ENCODE results near the gene ABCD3. TPM values are rescaled to one million over a fixed set of nuclear protein-coding genes. Genes with fewer than 3 reads are reported as not detected.
A peak's percentile ranks its signal among the peaks of the same experiment; 100 is the strongest.
"Not testable (repeated sequence)": the region's sequence is repeated elsewhere in the genome, so short reads cannot be mapped to it uniquely, and the experiment has no call there.

The ABCD3 gene
- 10 to 100 TPM; 37.2 to 88.3 (median 58.1) TPM for total RNA-seq

GRCh38 chr1:94417978-94418663, at the start of gene ABCD3:
TSS of gene ABCD3 (plus strand) at chr1:94418389. CDS start at chr1:94418479, 90 bp downstream.
- peak; percentile 97 for DNase-seq
- Histone ChIP-seq H3K4me1 (peaks cover 16 to 49% (median 38%) of the 10 kb centered on the region in 4 donors), H3K4me3 (peak within 1 kb of the TSS; percentile 83 to 92 (median 89)), H3K9me3 (no peaks in the 10 kb centered on the region), H3K36me3 (no peaks in the 10 kb centered on the region), H3K27ac (peak within 1 kb of the TSS; percentile 94 to 95 (median 95)), H3K27me3 (no peaks in the 10 kb centered on the region)
- peak; percentile 91 to 97 (median 95) for TF ChIP-seq POLR2AphosphoS5 (IDR thresholded peaks at IDR 0.05)
- TF ChIP-seq POLR2A (IDR thresholded peaks at IDR 0.05), result peak; percentile 87
- no peak for TF ChIP-seq EP300 (IDR thresholded peaks at IDR 0.05; ENCODE audit: low read depth)
- in situ Hi-C loops (cut with MboI; ENCODE audit: low pct_ligation_motif_present in 1 of 4, low pct_unique_long_range_greater_than_20kb in 1 of 4, low sequenced_read_pairs in 3 of 4), result no loop called here
- WGBS, 2 donors (ENCODE audit: low coverage in 1 of 2), result 0% methylated on average over 9 to 75 of the region's 84 CpGs
- intact Hi-C loops (cut with DNase I; ENCODE audit: low total_unique reads), result no loop called here

- H3K4me1 ChIP-seq; H3K4me3 ChIP-seq; H3K27me3 ChIP-seq; H3K27ac ChIP-seq; DNase-seq; intact Hi-C loops (cut with DNase I; ENCODE audit: low total_unique reads); H3K36me3 ChIP-seq; in situ Hi-C loops (cut with MboI; ENCODE audit: low pct_ligation_motif_present in 1 of 4, low pct_unique_long_range_greater_than_20kb in 1 of 4, low sequenced_read_pairs in 3 of 4); H3K9me3 ChIP-seq: not testable (repeated sequence)
Observed at GRCh38 chr1:94372771-94373170, 45.4 kb upstream of the ABCD3 start.

DNA sequence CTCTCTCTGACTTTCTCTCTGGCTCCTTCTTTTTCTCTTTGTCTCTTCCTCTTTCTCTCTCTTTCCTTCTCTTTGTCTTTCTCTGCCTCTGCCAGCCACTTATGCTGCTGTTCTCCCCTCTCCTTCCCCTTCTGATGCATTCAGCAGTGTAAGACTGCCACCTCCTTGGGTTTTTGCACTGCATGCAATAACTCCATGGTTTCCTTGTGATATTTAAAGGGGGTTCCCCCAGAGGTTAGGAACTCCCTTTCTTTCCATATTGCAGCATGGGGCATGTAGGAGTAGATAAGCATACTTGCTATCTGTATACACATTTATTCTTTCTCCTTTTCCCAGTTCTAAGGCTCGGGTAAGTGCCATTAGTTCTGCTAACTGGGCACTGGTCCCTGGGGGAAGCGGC, 44.9 kb upstream of the ABCD3 start:
- in situ Hi-C loops (cut with MboI; ENCODE audit: low pct_ligation_motif_present in 1 of 4, low pct_unique_long_range_greater_than_20kb in 1 of 4, low sequenced_read_pairs in 3 of 4), result not testable (repeated sequence)
- WGBS, 2 donors (ENCODE audit: low coverage in 1 of 2), result 31 to 60% methylated on average over 2 of the region's 2 CpGs

DNA sequence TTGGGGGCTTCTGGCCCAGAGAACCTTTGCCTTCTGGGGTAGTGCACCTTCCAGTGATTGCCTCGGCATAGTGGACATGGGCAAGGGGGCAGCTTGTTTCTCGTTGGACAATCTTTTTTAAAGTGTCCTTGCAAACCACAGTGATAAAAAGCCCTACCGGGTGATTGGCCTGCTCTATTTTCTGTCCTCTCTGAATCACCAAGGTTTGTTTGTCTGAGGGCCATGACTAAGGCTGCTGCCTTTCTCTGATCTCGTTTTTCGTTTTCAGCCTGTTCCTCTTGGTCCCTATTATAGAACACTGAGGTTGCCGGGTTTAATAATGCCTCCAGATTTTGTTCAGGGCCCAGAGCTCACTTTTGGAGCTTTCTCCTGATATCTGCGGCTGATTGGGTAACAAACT, 42.5 kb upstream of the ABCD3 start:
- H3K4me1 ChIP-seq; H3K4me3 ChIP-seq; H3K27ac ChIP-seq; intact Hi-C loops (cut with DNase I; ENCODE audit: low total_unique reads); DNase-seq; H3K27me3 ChIP-seq; H3K36me3 ChIP-seq; H3K9me3 ChIP-seq; in situ Hi-C loops (cut with MboI; ENCODE audit: low pct_ligation_motif_present in 1 of 4, low pct_unique_long_range_greater_than_20kb in 1 of 4, low sequenced_read_pairs in 3 of 4): not testable (repeated sequence)
- WGBS, 2 donors (ENCODE audit: low coverage in 1 of 2), result 78 to 89% methylated on average over 5 to 7 of the region's 7 CpGs

More for the DNA sequence above, 44.9 kb upstream of the ABCD3 start:
- H3K4me1 ChIP-seq; DNase-seq; intact Hi-C loops (cut with DNase I; ENCODE audit: low total_unique reads); H3K4me3 ChIP-seq; H3K9me3 ChIP-seq; H3K36me3 ChIP-seq; H3K27me3 ChIP-seq; H3K27ac ChIP-seq: not testable (repeated sequence)

DNA sequence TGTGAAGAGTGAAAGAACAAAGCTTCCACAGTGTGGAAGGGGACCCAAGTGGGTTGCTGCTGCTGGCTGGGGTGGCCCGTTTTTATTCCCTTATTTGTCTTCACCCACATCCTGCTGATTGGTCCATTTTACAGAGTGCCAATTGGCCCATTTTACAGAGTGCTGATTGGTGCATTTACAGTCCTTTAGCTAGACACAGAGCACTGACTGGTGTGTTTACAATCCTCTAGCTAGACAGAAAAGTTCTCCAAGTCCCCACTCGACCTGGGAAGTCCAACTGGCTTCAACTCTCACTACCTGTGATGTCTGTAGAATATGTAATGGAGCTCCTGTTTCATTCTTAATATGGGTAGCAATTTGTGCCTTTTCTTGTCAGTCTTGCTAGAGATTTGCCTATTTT, 39.7 kb upstream of the ABCD3 start:
- DNase-seq; intact Hi-C loops (cut with DNase I; ENCODE audit: low total_unique reads); H3K36me3 ChIP-seq; H3K9me3 ChIP-seq; H3K4me3 ChIP-seq; H3K27ac ChIP-seq; H3K27me3 ChIP-seq; in situ Hi-C loops (cut with MboI; ENCODE audit: low pct_ligation_motif_present in 1 of 4, low pct_unique_long_range_greater_than_20kb in 1 of 4, low sequenced_read_pairs in 3 of 4): not testable (repeated sequence)
- WGBS, 2 donors (ENCODE audit: low coverage in 1 of 2), result 67 to 71% methylated on average over 2 of the region's 2 CpGs
- peaks cover 0 to 14% (median 6%) of the 10 kb centered on the region in 4 donors for H3K4me1 ChIP-seq

- Histone ChIP-seq H3K36me3 (no peaks in the 10 kb centered on the region), H3K27me3 (no peaks in the 10 kb centered on the region), H3K4me3 (no peak overlapping the region), H3K4me1 (peaks cover 0 to 20% (median 10%) of the 10 kb centered on the region in 4 donors), H3K9me3 (no peaks in the 10 kb centered on the region), H3K27ac (no peak overlapping the region)
- no peak for TF ChIP-seq EP300 (IDR thresholded peaks at IDR 0.05; ENCODE audit: low read depth)
- peak; percentile 15 for DNase-seq
- in situ Hi-C loops (cut with MboI; ENCODE audit: low pct_ligation_motif_present in 1 of 4, low pct_unique_long_range_greater_than_20kb in 1 of 4, low sequenced_read_pairs in 3 of 4), result no loop called here
- intact Hi-C loops (cut with DNase I; ENCODE audit: low total_unique reads), result no loop called here
- 84 to 100% methylated on average over 3 of the region's 3 CpGs for WGBS, 2 donors (ENCODE audit: low coverage in 1 of 2)
Observed at GRCh38 chr1:94379615-94380014, 38.6 kb upstream of the ABCD3 start.

- H3K36me3 ChIP-seq, result no peaks in the 10 kb centered on the region
- H3K9me3 ChIP-seq, result no peaks in the 10 kb centered on the region
- WGBS, 2 donors (ENCODE audit: low coverage in 1 of 2), result 27 to 69% methylated on average over 2 to 3 of the region's 3 CpGs
- H3K4me1 ChIP-seq, result peaks cover 0 to 40% (median 23%) of the 10 kb centered on the region in 4 donors
- no peak overlapping the region for H3K4me3 ChIP-seq
- in situ Hi-C loops (cut with MboI; ENCODE audit: low pct_ligation_motif_present in 1 of 4, low pct_unique_long_range_greater_than_20kb in 1 of 4, low sequenced_read_pairs in 3 of 4) (no loop called here), intact Hi-C loops (cut with DNase I; ENCODE audit: low total_unique reads) (no loop called here)
- DNase-seq, result peak; percentile 48
- no peaks in the 10 kb centered on the region for H3K27me3 ChIP-seq
- TF ChIP-seq POLR2AphosphoS5 (IDR thresholded peaks at IDR 0.05), result no peak
- H3K27ac ChIP-seq, result peak overlapping the region in 3 of 4 donors; percentile 12 to 25 (median 19)
Observed at GRCh38 chr1:94382201-94382600, 36.0 kb upstream of the ABCD3 start.
